GM18867 (cell line): ENCODE data around the gene SH2D5.

ENCODE experiments used
- ATAC-seq: cut with Tn5 transposase; IDR thresholded peaks from one replicate; pipeline ENCODE4 v1.9.1; 2021; ENCODE audit warnings: mild to moderate bottlenecking, moderate library complexity; ENCODE audit not compliant: unreplicated experiment

Gene SH2D5

GRCh38 chr1:20715406-20715805 is 17.1 kb downstream of the SH2D5 start:
- ATAC-seq: no peak

- ATAC-seq: no peak
These were observed 19.1 kb downstream of the SH2D5 start for GRCh38 chr1:20713440-20713839.

- ATAC-seq: no peak
These were observed 20.3 kb downstream of the SH2D5 start for GRCh38 chr1:20712215-20712577.

GRCh38 chr1:20711285-20712214 is 21.0 kb downstream of the SH2D5 start:
- ATAC-seq: no peak

- ATAC-seq: no peak
These were observed 21.8 kb downstream of the SH2D5 start for GRCh38 chr1:20710469-20711284.

- ATAC-seq: no peak
These were observed 22.6 kb downstream of the SH2D5 start for GRCh38 chr1:20709868-20710267.

GRCh38 chr1:20708891-20709290 is 23.6 kb downstream of the SH2D5 start:
- no peak for ATAC-seq

- ATAC-seq: no peak
These were observed 24.4 kb downstream of the SH2D5 start for GRCh38 chr1:20708057-20708456.

DNA sequence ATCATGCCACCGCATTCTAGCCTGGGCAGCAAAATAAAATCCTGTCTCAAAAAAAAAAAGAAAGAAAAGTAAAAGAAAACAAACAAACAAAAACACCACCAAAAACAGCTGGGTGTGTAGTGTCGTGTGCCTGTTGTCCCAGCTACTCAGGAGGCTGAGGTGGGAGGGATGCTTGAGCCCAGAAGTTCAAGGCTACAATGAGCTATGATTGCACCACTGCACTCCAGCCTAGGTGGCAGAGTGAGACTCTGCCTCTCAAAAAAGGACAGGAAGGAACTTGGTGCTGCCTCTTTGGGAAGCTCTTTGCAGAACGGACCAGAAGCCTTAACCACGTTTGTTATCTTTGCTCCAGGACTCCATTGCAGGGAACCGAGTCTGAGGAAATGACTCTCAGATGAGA is 25.7 kb downstream of the SH2D5 start:
- no peak for ATAC-seq

DNA sequence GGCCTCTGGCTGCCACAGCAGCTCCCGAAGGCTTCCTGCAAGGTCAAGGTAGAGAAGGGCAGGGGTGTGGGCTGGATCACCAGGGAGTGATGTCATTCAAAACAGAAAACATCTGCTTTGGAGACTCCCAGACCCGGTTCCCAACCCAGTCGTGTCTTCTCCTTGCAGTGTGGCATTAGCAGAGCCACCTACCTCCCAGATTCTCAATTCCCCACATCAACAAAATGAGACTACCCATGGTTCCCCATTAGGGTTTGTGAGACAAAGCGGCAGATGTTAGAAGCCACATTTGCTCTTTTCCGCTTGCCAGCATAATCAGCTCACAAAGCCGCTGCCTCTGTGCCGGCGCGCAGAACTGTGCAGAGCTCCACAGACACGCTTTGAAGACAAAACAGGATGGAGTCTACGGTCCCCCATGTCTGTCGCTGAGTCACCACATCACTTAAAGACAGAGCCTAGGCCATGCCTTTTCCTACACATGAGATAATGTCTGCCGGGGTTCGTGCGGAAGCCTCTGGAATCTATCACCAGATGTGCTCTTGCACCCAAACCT is 27.2 kb downstream of the SH2D5 start:
- no peak for ATAC-seq

GRCh38 chr1:20704390-20705202 is 27.9 kb downstream of the SH2D5 start:
- no peak for ATAC-seq

- no peak for ATAC-seq
These were observed 29.3 kb downstream of the SH2D5 start for GRCh38 chr1:20703124-20703756.

DNA sequence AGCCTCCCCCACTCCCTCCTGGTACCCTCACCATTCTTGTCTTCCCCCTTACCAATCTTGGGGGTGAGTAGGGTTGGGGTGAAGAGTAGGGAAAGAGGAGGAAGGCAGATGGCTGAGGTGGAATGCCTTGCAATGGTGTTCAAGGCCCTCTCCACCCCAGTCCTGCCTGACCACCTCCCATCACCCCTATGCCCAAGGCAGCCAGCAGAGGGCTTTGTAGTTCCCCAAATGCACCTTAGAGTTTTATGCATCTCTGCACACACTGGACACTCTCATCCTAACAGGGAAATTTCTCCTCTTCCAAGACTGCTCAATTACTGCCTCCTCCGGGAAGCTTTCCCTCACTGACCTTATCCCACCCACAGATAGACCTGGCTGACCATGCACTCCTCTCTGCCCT is 30.1 kb downstream of the SH2D5 start:
- no peak for ATAC-seq

GRCh38 chr1:20701847-20702246 is 30.7 kb downstream of the SH2D5 start:
- ATAC-seq: no peak

DNA sequence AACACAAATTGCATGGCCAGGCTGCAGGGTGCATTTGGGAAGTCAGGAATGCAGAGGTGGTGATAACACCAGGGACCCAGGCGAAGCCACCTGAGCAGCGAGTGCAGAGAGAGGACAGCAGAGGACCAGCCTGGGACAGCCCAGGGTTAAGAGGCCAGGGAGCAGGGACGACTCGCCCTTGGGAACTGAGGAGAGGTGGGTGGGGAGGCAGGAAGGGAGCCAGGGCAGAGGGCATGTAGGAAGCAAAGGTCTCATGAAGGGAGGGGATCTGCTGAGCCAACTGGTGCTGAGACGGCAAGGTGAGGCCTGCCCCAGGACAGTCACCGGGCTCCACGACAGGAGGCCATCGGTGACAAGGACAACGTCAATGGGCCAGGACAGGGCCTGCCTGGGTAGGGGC is 31.1 kb downstream of the SH2D5 start:
- no peak for ATAC-seq

DNA sequence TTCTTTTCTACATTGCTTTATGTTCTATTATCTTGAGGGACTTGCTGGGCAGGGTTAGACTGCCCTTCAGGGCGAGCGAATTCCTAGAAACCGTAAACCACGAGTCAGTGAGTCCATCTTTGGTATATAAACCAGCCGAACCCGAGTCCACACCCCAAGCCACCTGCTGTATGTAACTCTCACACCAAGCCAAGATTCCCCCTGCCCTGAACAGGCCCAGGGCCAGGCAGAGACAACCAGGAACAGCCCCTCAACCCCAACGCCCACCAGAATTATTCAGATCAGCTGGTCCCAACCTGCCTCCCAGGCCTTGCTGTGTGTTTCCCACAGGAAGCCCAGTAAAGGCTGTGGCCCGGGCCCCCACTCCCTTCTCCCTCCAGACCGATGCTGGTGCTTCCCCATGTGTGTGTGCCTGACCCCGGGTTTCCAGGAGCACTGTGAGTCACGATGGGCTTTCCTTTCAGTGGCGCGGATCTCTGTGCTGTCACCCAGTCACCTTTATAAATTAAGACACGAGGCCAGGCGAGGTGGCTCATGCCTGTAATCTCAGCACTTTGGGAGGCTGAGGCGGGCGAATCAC is 31.8 kb downstream of the SH2D5 start:
- no peak for ATAC-seq

DNA sequence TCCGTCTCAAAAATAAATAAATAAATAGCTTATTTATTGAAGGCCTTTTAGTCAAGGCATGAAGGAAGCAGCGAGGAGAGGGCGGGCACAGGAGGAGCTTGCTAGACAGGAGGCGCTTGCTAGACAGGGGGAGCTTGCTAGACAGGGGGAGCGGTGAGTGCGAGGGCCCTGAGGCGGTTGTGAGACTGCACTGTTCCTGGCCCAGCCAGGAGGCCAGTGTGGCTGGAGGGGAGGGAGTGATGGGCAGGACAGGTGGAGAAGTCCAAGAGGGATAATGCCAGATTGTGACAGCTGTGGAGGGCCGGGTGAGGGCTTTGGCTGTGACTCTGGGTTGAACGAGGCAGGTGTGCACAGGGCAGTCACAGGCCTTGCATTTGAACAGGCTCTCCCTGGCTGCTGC is 32.9 kb downstream of the SH2D5 start:
- no peak for ATAC-seq

DNA sequence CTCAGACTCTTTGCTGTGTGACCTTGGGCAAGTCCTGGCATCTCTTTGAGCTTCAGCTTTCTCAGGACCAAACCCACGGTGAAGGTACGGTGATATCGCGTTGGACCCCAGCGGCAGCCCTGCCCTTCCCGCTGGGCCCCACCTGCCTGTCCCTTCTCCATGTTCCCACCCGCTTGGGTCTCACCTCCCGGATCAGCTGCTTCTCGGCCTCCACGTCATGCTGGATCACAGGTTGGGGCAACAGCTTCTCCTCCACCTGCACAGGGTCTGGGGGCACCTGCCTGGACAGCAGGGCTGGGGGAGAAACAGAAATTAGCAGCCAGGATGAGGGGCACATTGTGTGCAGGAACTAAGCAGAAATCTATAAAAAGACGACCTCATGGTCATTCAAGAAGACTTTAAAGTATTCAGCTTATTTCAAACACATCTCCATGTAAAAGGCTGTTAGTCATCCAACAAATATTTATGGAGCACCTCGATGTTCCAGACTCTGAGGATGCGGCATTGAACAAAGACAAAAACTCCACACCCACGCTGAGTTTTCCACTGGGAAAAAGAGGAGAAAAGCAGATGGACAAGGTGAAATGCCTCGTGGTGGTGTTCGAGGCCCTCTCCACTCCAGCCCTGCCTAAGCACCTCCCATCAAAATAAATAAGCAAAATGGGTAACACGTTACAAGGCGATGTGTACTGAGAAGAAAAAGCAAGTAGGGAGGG is 34.1 kb downstream of the SH2D5 start:
- no peak for ATAC-seq

- ATAC-seq: no peak
These were observed 34.9 kb downstream of the SH2D5 start for GRCh38 chr1:20697563-20697962.
